ENCODE measurements around the gene ITPKC.

- no peak for TF ChIP-seq CTCF (IDR thresholded peaks at IDR 0.05)
- TF ChIP-seq EZH2 (IDR thresholded peaks at IDR 0.05), result no peak
Measured at GRCh38 chr19:40737102-40737644, 20.3 kb downstream of the ITPKC start.

Measured in neural progenitor cell (in vitro differentiated cells).